ENCODE data around the gene RTN4RL1. TPM values are rescaled to one million over a fixed set of nuclear protein-coding genes. Genes with fewer than 3 reads are reported as not detected.

RTN4RL1 gene
- total RNA-seq, 3 donors from 2014 or later (not counting 1 experiment from before 2014, with no cell fraction given) = 0.15 to 0.23 TPM; not detected in 1

DNA sequence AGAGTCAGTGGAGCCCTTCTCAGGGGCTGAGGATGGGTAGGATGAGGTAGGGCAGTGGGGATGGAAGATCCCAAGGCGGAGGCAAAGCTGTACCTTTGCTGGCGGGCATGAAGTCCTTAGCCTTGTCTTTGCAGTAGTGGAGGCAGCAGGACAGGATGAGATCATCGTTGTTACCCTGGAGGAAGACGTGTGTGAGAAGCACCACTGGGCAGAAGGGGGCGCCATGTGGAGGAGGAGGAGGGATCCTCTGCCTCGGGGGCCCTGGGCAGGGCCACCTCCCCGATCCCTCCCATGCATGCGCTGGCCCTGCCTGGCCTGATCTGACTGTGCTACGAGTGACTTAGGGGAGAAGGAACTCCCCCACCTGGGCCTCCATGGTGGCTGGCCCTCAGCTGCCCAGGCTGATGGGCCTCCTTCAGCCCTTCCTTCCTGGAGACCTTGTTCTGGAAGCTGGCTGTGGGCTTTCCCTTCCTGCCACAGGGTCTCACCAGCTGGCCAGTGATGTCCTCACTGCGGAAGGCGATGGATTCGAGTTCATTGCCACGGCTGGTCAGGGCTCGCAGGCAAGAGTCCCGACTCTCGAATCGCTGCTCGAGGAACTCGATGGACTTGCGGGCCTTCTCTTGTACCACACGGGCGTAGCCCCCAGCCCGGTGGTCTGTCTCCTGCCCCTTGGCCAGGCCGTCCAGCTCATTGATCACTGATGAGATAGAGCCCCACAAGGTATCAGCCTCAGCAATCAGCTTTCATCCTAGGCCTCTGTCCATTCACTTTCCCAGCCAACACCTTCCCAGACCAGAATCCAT is 40.0 kb upstream of the RTN4RL1 start:
- peaks cover 31% of the 10 kb centered on the region for H3K36me3 ChIP-seq (ENCODE audit: control insufficient read depth, insufficient read depth, low read length)
- H3K4me3 ChIP-seq (ENCODE audit: low read length) = no peak overlapping the region
- TF ChIP-seq, protein P1, sequence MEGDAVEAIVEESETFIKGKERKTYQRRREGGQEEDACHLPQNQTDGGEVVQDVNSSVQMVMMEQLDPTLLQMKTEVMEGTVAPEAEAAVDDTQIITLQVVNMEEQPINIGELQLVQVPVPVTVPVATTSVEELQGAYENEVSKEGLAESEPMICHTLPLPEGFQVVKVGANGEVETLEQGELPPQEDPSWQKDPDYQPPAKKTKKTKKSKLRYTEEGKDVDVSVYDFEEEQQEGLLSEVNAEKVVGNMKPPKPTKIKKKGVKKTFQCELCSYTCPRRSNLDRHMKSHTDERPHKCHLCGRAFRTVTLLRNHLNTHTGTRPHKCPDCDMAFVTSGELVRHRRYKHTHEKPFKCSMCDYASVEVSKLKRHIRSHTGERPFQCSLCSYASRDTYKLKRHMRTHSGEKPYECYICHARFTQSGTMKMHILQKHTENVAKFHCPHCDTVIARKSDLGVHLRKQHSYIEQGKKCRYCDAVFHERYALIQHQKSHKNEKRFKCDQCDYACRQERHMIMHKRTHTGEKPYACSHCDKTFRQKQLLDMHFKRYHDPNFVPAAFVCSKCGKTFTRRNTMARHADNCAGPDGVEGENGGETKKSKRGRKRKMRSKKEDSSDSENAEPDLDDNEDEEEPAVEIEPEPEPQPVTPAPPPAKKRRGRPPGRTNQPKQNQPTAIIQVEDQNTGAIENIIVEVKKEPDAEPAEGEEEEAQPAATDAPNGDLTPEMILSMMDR (IDR thresholded peaks at IDR 0.05) = peak; percentile 18
- Mint-ChIP-seq H3K27ac (peak overlapping the region; percentile 78 to 85), H3K9me3 (no peaks in the 10 kb centered on the region), H3K27me3 (ENCODE audit: low read depth in 2 of 2) (no peaks in the 10 kb centered on the region), H3K4me3 (no peak overlapping the region), H3K4me1 (peaks cover 11 to 41% of the 10 kb centered on the region in 2 donors), H3K36me3 (no peaks in the 10 kb centered on the region)
- ATAC-seq = peak; percentile 67 to 76 (median 71)
- H3K27ac ChIP-seq (ENCODE audit: low read length) = peak overlapping the region; percentile 17
- WGBS (ENCODE audit: insufficient coverage) = 85% methylated on average over 24 of the region's 24 CpGs
- intact Hi-C loops (cut with micrococcal nuclease) = no loop called here
- H3K4me1 ChIP-seq (ENCODE audit: control insufficient read depth, insufficient read depth, low read length) = peaks cover 35% of the 10 kb centered on the region
- DNase-seq = peak in 1 of 2 donors; percentile 60
- no peaks in the 10 kb centered on the region for H3K27me3 ChIP-seq (ENCODE audit: control insufficient read depth, insufficient read depth, low read length)
- H3K9me3 ChIP-seq (ENCODE audit: control insufficient read depth, insufficient read depth, low read length) = no peaks in the 10 kb centered on the region

DNA sequence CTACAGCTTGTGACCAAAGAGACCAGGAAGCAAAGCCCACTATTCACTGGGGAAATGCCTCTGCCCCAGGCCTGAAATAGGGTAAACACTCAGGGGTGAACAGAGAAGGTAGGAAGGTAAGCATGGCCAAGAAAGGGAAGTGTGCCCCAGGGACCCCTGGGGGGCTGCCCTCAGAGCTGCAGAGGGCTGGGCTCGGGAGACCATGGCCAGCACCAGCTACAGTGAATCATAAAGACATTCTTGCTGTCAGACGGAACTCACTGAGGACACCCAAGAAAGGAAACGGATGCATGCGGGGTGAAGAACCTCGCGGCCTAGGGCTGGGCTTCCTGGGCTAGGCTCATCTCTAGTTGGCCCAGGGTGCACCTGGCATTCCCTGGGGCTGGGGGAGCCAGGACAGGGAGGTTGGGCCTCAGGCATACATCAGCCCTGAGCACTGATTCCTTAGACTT is 39.4 kb upstream of the RTN4RL1 start:
- peaks cover 31% of the 10 kb centered on the region for H3K36me3 ChIP-seq (ENCODE audit: control insufficient read depth, insufficient read depth, low read length)
- peak overlapping the region; percentile 17 for H3K27ac ChIP-seq (ENCODE audit: low read length)
- H3K4me1 ChIP-seq (ENCODE audit: control insufficient read depth, insufficient read depth, low read length) = peaks cover 35% of the 10 kb centered on the region
- H3K36me3 Mint-ChIP-seq = no peaks in the 10 kb centered on the region
- TF ChIP-seq, protein P1 (IDR thresholded peaks at IDR 0.05) = no peak
- no peaks in the 10 kb centered on the region for H3K9me3 ChIP-seq (ENCODE audit: control insufficient read depth, insufficient read depth, low read length)
- no peaks in the 10 kb centered on the region for H3K27me3 ChIP-seq (ENCODE audit: control insufficient read depth, insufficient read depth, low read length)
- H3K4me3 ChIP-seq (ENCODE audit: low read length) = no peak overlapping the region
- peaks cover 15 to 46% of the 10 kb centered on the region in 2 donors for H3K4me1 Mint-ChIP-seq
- intact Hi-C loops (cut with micrococcal nuclease) = no loop called here
- 68% methylated on average over 6 of the region's 6 CpGs for WGBS (ENCODE audit: insufficient coverage)
- no peaks in the 10 kb centered on the region for H3K27me3 Mint-ChIP-seq (ENCODE audit: low read depth in 2 of 2)
- ATAC-seq = peak; percentile 25 to 46 (median 31)
- H3K4me3 Mint-ChIP-seq = no peak overlapping the region
- no peaks in the 10 kb centered on the region for H3K9me3 Mint-ChIP-seq
- peak overlapping the region; percentile 78 to 85 for H3K27ac Mint-ChIP-seq
- DNase-seq = no peak

DNA sequence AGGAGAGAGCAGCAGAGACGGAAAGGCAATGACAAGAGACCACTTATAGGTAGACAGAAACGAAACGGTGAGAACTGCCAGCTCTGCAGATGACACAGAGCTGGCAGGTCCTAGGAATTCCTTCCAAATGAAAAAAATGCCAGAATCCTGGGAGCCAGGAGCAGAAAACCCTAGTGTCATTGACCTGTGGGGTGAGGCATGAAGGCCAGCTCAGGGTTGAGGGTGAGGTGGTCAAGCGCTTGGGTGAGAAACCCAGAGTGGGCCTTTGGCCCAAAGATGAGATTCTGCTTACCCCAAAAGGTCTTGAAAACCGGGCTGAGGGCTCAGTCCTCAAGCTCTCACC is 39.0 kb upstream of the RTN4RL1 start:
- Mint-ChIP-seq H3K36me3 (no peaks in the 10 kb centered on the region), H3K4me3 (no peak overlapping the region), H3K9me3 (no peaks in the 10 kb centered on the region), H3K4me1 (peaks cover 17 to 48% of the 10 kb centered on the region in 2 donors), H3K27ac (peak overlapping the region; percentile 78 to 85), H3K27me3 (ENCODE audit: low read depth in 2 of 2) (no peaks in the 10 kb centered on the region)
- peak overlapping the region; percentile 17 for H3K27ac ChIP-seq (ENCODE audit: low read length)
- intact Hi-C loops (cut with micrococcal nuclease) = no loop called here
- H3K9me3 ChIP-seq (ENCODE audit: control insufficient read depth, insufficient read depth, low read length) = no peaks in the 10 kb centered on the region
- DNase-seq = no peak
- peaks cover 31% of the 10 kb centered on the region for H3K36me3 ChIP-seq (ENCODE audit: control insufficient read depth, insufficient read depth, low read length)
- no peak for ATAC-seq
- 65% methylated on average over 5 of the region's 5 CpGs for WGBS (ENCODE audit: insufficient coverage)
- H3K4me3 ChIP-seq (ENCODE audit: low read length) = no peak overlapping the region
- no peaks in the 10 kb centered on the region for H3K27me3 ChIP-seq (ENCODE audit: control insufficient read depth, insufficient read depth, low read length)
- peaks cover 39% of the 10 kb centered on the region for H3K4me1 ChIP-seq (ENCODE audit: control insufficient read depth, insufficient read depth, low read length)
- TF ChIP-seq, protein P1 (IDR thresholded peaks at IDR 0.05) = no peak

Measured in natural killer cell (primary cell).